ENCODE data around the gene PRDM2.

The PRDM2 gene

DNA sequence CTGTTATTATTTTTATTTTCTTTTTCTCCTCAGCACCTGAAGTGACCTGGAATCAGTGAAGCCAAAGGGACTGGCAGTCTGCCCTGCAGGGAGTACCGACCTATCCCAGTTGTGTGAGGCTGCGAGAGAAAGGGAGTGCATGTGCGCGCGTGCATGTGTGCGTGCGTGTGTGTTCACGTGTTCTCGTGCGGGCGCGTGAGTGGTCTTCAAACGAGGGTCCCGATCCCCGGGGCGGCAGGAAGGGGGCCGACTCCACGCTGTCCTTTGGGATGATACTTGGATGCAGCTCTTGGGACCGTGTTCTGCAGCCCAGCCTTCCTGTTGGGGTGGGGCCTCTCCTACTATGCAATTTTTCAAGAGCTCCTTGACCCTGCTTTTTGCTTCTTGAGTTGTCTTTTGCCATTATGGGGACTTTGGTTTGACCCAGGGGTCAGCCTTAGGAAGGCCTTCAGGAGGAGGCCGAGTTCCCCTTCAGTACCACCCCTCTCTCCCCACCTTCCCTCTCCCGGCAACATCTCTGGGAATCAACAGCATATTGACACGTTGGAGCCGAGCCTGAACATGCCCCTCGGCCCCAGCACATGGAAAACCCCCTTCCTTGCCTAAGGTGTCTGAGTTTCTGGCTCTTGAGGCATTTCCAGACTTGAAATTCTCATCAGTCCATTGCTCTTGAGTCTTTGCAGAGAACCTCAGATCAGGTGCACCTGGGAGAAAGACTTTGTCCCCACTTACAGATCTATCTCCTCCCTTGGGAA is 123.3 kb downstream of the PRDM2 start:
- DNase-seq, result no peak

DNA sequence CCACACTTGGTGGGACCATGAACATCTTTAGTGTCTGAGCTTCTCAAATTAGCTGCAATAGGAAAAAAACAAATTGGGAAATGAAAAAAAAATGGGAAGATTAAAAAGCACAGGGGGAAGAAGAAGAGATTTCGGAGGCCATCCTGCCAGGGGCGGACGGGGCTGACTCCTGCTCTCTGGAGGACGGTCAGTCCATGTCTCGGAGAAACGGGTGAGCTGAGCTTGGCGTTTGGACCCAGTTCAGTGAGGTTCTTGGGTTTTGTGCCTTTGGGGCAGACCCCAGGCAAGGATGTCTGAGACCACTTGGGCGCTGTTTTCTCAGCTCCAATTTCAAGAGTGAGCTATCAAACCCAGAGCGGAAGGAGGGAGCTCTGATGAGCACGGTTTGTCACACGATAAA is 123.9 kb downstream of the PRDM2 start:
- DNase-seq, result no peak

DNA sequence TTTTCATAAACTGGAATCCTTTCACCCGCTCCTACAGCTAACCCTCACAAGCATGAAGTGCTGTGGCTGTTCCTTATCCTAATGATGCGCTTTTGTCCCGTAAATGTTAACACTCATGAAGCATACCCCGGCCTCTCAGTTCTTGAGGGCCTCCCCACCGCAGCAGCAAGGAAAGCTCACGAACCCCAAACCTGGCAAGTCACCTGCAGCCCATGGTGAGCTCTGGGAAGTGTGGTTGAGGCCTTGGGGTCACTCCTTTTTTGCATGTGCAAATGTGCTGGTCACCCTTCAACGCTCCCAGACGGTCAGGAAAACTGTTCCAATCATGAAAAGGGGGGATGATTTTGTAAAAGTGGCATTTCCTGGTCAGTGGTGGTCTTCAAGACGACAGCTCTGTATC is 124.6 kb downstream of the PRDM2 start:
- no peak for DNase-seq

DNA sequence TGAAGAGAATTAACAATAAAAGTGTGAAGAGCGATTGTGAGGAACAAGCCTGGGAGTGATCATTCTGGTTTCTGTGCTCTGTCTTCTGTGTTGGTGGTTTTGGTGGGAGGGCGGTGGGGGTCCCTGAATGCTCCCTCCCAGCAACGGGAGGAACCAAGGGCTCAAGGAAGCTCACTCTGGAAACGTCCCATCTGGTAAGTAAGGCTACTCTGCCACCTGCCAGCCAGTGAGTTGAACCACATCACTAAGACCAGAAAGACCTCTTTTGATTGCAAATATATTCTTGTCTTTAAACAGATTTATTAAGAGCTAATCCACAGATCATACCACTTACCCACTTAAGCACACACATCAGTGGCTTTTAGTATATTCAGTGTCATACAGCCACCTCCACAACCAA is 125.0 kb downstream of the PRDM2 start:
- no peak for DNase-seq

DNA sequence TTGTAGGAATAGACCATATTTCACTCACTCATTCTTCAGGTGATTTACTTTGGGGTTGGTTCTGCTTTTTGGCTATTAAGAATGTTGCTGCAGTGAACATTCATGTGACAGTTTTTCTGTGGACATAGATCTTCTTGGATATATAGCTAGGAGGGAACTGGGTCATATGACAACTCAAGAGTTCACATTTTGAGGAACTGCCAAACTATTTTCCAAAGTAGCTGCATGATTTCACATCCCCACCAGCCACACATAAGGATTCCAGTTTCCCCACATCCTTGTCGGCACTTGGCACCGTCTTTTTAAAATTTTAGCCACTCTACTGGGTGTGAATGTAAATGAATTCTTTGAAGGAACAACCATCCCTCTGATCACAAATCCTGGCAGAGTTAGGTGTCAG is 126.0 kb downstream of the PRDM2 start:
- no peak for DNase-seq

DNA sequence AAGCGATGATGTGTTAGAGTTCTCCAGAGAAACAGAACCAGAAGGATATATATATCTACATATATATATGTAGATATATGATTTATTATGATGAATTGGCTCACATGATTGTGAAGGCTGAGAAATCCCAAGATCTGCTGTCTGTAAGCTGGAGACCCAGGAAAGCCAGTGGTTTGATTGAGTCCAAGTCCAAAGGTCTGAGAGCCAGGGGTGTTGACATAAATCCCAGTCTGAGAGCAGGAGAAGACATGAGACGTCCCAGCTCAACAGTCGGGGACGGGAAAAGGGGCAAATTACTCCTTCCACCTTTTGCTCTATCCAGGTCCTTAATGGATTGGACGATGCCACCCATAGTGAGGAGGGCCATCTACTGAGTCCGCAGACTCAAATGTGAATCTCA is 126.6 kb downstream of the PRDM2 start:
- DNase-seq, result no peak

DNA sequence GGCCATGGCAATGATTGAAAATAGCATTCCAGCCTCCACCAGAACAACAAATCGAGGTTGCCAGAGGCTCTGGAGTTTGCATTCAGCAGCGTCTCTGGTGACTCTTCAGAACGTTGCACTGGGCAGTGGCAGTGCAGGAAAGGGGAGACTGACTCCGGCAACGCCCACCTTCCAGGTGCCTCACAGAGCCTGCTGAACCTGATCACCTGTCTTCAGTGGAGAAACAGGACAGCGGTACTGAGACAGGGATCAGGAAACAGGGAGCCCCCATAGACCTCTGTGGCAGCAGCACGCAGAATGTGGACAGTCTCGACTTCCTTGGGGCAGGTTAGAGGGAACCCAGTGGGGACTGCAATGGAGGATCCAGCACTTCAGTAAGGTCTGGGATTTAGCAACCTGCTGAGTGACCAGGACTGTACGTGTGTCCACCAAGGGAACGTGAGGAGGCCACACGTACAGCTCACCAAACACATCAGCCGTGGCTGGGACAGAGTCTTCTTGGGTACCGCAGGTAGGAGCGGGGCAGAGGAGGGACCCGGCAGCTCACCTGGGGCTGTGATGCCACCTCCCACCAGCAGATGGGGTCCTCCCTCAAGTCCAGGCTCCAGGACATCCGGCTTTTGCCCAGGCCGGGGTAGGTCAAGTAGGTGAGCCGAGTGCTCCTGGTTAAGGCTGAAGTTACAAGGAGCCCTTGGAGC is 128.6 kb downstream of the PRDM2 start:
- no peak for DNase-seq

DNA sequence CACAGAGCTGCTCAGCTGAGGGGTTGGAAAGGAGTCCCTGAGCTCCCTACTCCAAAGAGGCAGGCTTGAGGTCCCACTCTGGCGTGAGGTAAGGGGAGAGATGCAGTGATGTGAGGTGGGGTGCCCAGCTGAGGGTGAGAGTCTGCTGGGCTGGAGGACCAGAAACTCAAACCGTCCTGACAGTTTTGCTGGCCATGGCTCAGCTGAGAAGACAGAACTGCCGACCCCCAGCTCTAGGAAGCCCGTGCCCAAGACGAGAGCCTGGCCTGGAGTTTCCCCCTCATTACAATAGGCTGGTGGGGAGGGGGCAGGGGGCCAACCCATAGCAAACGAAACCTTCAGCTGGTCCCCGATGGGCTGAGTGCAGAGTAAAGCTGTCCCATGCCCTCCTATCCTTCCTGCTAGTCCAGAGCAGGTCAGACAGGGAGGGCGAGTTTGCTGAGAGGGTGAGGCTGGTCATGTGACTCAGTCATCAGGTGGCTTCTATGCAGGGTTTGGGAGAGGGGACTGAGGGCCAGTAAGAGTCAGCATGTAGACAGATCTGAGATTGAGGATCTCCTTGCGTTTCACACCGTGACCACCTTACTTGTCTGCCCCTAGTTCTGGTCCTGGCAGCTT is 129.3 kb downstream of the PRDM2 start:
- no peak for DNase-seq

DNA sequence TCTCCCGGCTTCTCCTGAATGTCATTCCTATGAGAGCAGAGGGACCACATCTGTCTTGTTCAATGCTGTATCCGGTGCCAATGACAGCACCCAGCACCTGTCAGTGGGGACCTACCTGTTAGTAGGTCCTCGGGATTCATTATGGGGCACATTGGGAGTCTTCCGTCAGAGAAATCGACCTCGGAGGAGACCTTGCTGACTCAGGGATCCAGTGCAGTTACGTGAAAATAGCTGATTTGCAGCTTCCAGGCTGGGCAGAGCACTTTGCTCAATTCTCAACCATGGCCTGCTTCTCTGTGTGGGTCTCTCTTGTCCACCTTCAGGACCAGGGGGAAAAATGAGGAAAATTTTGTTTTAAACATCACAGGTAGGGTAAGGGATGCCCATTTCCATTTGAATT is 130.2 kb downstream of the PRDM2 start:
- no peak for DNase-seq

DNA sequence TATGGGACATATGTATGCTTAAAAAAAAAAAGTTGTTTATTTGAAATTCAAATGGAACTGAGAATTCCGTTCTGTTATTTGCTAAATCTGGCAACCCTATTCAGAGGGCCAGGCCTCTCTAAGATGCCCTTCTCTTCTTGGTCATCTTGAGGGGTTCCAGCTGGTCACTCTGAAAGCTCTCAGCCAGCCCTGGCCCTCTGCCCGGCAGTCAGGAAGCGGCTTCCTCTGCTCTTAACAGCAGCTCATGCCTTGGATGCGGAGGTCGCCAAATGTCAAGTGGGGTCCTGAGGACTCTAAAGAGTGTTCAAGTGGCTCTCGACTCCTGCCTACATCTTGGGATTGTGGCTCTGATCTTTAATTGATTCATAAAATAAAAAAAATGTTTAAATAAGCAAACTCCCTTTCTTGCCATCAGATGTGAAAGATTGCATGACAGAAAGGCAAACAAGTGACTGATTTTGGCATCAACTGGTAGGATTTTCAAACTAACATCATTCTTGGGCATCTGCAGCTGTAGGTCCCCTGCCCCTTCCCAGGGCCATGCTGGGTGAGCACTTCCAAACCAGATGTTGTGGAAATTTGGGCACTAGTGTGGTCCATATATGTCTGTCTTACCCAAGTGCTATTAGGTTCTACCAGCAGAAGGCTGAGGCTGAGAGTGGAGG is 130.8 kb downstream of the PRDM2 start:
- DNase-seq, result no peak

DNA sequence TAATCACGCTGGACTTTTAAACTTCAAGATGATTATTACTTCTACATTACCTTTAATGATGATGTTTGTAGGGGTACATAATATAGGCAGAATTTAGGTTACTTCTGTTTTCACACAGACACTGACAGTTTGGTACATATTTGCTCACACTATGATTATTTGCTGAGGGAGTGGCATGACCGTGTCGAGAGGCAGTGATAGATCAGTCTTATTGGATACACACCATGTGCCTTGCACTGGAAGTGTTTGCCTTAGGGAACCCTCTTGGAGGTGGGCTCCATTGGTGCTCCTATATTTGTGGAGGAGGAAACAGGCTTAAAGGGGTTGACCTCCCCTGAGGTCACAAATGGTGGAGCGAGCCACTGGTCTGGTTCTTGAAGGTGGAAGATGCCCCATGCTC is 132.1 kb downstream of the PRDM2 start:
- no peak for DNase-seq

DNA sequence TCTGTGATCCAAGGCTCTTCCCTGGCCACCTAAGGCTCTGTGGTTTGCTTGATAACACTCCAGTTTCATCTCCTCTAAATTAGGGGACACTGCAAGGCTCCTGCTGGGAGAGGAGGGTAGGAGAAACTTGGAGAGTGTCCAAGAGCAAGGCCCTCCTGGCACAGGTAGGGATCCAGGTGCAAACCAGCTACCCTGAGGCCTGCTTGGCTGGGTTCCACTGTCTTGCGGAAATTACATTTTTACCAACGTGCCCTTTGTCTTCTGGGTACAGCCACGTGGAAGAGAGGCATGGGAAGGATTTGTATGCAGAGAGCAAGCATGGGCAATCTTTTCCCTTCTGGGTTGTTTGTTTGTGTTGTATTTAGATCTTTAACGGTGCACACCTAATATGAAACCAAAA is 132.5 kb downstream of the PRDM2 start:
- no peak for DNase-seq

DNA sequence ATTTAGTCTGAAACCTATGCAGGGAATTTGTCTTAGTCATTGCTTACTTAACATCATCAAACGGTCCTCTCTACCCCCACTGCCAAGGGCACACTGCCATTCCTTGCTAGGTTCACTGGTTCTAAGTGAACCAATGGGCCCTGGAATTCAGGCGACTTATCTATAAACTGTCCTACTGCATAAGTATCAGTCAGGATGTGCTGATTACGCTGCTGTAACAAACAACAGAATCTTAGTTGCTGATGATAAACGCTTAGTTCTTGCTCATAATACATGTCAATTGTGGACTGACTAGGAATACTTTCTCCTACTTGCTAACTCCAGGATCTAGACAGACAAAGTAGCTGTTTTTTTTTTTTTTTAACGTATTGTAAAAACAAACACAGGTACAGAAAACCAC is 136.1 kb downstream of the PRDM2 start:
- no peak for DNase-seq

DNA sequence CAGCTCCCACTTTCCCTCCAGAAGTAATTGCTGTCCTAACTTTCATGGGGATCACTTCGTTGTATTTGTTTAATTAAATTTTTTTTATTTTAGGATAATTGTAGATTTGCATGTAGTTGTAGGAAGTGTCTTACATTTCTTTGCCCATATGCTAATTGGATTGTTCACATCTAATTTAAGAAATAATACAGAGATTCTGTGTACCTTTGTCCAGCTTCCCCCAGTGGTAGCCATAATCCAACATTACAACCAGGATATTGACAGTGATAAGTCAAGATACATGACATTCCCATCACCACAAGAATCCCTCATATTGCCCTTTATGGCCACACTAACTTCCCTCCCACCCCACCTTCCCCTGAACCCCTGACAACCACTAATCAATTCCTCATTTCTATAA is 136.6 kb downstream of the PRDM2 start:
- no peak for DNase-seq

DNA sequence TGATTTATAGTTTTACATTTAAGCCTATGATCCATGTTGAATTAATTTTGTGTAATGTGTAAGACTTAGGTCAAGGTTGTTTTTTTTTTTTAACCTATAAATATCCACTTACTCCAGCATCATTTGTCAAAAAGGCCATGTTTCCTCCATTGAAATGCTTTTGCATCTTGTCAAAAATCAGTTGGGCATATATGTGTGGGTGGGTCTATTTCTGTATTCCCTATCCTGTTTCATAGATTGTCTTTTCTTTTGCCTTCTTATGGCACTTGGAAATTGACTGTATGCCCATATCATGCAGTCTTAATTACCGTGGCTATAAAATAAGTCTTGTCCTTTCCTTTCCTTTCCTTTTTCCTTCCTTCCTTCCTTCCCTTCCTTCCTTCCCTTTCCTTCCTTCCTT is 138.2 kb downstream of the PRDM2 start:
- no peak for DNase-seq

DNA sequence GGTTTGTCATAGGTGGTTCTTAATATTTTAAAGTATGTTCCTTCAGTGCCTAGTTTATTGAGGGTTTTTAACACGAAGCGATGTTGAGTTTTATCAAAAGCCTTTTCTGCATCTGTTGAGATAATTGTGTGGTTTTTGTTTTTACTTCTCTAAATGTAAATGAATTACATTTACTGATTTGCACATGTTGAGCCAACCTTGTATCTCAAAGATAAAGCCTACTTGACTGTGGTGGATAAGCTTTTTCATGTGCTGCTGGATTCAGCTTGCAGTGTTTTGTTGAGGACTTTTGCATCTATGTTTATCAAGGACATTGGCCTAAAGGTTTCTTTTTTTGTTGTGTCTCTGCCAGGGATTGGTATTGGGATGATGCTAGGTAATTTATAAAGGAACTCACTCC is 142.5 kb downstream of the PRDM2 start:
- no peak for DNase-seq

DNA sequence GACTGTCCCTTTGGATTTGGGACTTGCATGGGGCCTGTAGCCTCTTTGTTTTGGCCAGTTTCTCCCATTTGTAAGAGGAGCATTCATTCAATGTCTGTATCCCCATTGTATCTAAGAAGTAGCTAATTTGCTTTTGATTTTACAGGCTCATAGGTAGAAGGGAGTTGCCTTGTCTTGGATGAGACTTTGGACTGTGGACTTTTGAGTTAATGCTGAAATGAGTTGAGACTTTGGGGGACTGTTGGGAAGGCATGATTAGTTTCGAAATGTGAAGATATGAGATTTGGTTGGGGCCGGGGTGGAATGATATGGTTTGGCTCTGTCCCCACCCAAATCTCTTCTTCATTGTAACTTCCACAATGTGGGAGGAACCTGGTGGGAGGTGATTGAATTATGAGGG is 151.7 kb downstream of the PRDM2 start:
- no peak for DNase-seq

DNA sequence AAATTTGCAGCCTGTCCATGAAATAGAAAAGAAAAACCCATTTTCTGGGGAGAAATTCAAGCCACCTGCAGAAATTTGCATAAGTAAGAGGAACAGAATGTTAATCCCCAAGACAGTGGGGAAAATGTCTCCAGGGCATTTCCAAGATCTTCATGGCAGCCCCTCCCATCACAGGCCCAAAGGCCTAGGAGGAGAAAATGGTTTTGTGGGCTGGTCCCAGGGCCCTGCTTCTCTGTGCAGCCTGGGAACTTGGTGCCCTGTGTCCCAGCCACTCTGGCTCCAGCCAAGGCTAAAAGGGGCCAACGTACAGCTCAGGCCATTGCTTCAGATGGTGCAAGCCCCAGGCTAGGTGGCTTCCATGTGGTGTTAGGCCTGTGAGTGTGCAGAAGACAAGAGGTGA is 155.6 kb downstream of the PRDM2 start:
- no peak for DNase-seq

DNA sequence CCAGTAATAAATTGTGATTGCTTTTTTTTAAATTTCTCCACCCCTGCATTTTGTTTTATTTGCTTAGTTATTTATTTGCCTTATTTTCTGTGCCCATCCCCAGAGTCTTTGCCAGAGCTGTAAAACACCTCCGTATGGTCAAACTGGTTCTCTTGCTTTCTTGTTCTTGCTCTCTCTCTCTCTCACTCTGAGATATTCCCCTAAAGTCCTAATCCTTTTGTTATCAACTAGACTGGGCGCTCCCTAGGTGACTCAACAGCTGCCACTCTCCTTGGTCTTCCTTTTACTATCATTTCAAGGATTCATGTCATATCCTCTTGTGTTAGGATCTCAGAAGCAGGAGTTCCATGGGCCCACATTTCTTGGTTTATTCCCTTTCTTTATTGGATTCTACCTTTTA is 160.0 kb downstream of the PRDM2 start:
- DNase-seq, result no peak

DNA sequence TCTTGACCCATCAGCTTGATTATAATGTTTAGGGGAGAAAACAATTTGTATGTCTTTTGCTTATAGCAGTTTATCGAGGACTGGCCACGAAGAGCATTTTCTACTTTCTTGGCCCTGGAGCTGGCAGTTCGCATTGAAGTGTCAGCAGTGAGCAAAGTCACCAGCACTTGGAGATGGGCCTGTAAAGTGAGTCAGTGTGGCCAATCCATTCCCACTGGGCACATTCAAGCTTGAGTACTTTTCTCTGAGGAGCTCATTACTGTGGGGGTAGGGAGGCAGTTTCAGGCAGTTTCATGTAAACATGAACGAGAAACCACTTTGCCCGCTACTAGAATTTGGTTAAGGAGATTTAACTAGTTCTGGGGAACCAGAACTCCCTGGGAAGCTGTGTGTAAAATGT is 164.8 kb downstream of the PRDM2 start:
- no peak for DNase-seq

DNA sequence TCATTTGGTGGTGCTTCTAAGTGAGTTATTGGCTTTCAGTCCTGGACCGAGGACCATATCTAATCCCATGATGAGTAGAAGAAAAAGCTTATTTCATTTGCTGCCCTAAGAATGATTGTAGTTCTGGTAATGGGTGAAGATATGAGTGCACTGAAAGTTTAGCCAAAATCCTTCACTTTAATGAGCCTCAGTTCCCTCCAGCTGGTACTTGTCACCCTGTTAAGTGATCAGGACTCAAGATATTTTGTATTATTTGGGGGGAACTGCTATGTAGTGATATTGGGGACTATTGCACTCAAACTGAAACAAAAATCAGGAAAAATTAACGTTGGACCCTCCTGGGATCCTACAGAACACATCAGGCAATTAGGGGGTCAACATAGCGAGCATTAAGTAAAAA is 165.9 kb downstream of the PRDM2 start:
- DNase-seq, result no peak

DNA sequence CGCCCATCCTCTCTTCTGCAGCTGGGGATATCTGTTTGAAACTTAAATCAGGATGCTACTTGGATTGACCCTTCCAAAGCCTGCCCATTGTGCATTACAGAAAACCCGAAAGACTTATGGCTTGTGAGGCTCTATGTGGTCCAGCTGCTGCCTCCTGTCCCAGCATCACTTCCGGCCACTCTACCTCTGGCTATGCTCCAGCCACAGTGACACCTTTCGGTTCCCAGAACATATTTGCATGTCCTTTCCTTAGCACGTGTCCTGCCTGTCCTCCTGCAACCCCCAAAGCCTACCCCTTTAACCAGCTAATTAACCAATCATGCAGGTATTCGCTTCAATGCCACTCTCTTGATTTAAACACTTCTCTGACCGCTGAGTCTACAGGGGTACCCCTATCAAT is 167.6 kb downstream of the PRDM2 start:
- no peak for DNase-seq

DNA sequence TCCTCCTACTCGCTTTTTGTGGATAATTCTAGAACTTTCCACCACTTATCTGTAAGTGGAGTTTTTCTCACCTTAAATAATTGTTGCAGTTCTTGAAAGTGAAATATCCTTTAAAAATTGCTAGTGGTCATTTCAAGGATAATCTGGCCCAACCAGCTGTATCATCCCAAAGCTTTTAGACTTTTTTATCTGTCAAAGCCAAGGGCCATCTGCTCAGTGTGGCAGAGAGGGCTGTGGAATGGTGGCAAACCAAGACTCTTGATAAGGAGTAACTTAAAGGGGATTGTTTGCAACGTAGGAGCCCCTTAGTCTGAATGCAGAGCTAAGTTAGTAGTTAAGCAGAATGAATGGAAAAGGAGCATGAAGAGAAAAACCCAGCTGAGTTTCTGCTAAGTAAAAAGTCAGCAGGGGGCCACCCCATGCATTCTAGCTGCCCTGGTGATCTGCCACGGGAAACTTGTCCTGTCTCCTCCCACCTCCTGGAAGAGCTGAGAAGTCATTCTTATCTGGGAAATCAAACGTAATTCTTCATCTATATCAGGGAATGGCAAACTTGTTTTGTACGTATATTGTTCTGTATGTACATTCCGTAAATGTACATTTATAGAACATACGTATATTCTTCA is 169.3 kb downstream of the PRDM2 start:
- no peak for DNase-seq

All from activated naive CD4-positive, alpha-beta T cell treated with anti-CD3 and anti-CD28 coated beads, Interleukin-2, amount 50 U/mL, for 16 hours (primary cell).